ENCODE results near the gene CFAP210.
"Not testable (repeated sequence)": the region's sequence is repeated elsewhere in the genome, so short reads cannot be mapped to it uniquely, and the experiment has no call there.

CFAP210 gene

GRCh38 chr2:169620509-169620908 is 73.7 kb downstream of the CFAP210 start:
- Histone ChIP-seq H3K4me3 (ENCODE audit: low read length) (no peak overlapping the region), H3K27ac (ENCODE audit: low read length) (no peak overlapping the region), H3K27me3 (ENCODE audit: low read depth, low read length) (no peaks in the 10 kb centered on the region), H3K4me1 (ENCODE audit: low read length) (no peaks in the 10 kb centered on the region), H3K79me2 (ENCODE audit: low read length) (peaks cover 29% of the 10 kb centered on the region), H3K9ac (ENCODE audit: low read length) (no peak overlapping the region), H4K20me1 (ENCODE audit: insufficient read depth, low read length) (no peaks in the 10 kb centered on the region), H3K4me2 (ENCODE audit: low read length) (no peak overlapping the region), H3K36me3 (replicated peaks; ENCODE audit: low read depth, low read length) (peaks cover 30% of the 10 kb centered on the region), H3K9me3 (ENCODE audit: insufficient read depth, low read length) (no peaks in the 10 kb centered on the region), H2AFZ (ENCODE audit: low read depth, low read length) (no peak overlapping the region)
- TF ChIP-seq CTCF (IDR thresholded peaks at IDR 0.05; ENCODE audit: low read depth, low read length) (no peak), EZH2phosphoT487 (IDR thresholded peaks at IDR 0.05; ENCODE audit: low read depth) (no peak)

GRCh38 chr2:169619946-169620345 is 74.3 kb downstream of the CFAP210 start:
- Histone ChIP-seq H3K4me1 (ENCODE audit: low read length) (no peaks in the 10 kb centered on the region), H2AFZ (ENCODE audit: low read depth, low read length) (no peak overlapping the region), H3K27ac (ENCODE audit: low read length) (no peak overlapping the region), H3K79me2 (ENCODE audit: low read length) (peaks cover 32% of the 10 kb centered on the region), H3K9me3 (ENCODE audit: insufficient read depth, low read length) (no peaks in the 10 kb centered on the region), H3K36me3 (replicated peaks; ENCODE audit: low read depth, low read length) (peaks cover 33% of the 10 kb centered on the region), H3K4me3 (ENCODE audit: low read length) (no peak overlapping the region), H3K27me3 (ENCODE audit: low read depth, low read length) (no peaks in the 10 kb centered on the region), H3K9ac (ENCODE audit: low read length) (no peak overlapping the region), H3K4me2 (ENCODE audit: low read length) (no peak overlapping the region), H4K20me1 (ENCODE audit: insufficient read depth, low read length) (no peaks in the 10 kb centered on the region)
- no peak for TF ChIP-seq EZH2phosphoT487 (IDR thresholded peaks at IDR 0.05; ENCODE audit: low read depth)
- TF ChIP-seq CTCF (IDR thresholded peaks at IDR 0.05; ENCODE audit: low read depth, low read length) = no peak

- Histone ChIP-seq H3K36me3 (replicated peaks; ENCODE audit: low read depth, low read length) (peaks cover 48% of the 10 kb centered on the region), H3K79me2 (ENCODE audit: low read length) (peaks cover 32% of the 10 kb centered on the region)
- not testable (repeated sequence) for H3K9me3 ChIP-seq (ENCODE audit: insufficient read depth, low read length); H3K9ac ChIP-seq (ENCODE audit: low read length); H4K20me1 ChIP-seq (ENCODE audit: insufficient read depth, low read length); H3K27ac ChIP-seq (ENCODE audit: low read length); H3K4me2 ChIP-seq (ENCODE audit: low read length); H3K27me3 ChIP-seq (ENCODE audit: low read depth, low read length); H3K4me1 ChIP-seq (ENCODE audit: low read length); H3K4me3 ChIP-seq (ENCODE audit: low read length); H2AFZ ChIP-seq (ENCODE audit: low read depth, low read length)
These were observed 78.2 kb downstream of the CFAP210 start for GRCh38 chr2:169615982-169616381.

- H3K36me3 ChIP-seq (replicated peaks; ENCODE audit: low read depth, low read length) = peaks cover 49% of the 10 kb centered on the region
- no peaks in the 10 kb centered on the region for H3K27me3 ChIP-seq (ENCODE audit: low read depth, low read length)
- no peaks in the 10 kb centered on the region for H3K4me1 ChIP-seq (ENCODE audit: low read length)
- H2AFZ ChIP-seq (ENCODE audit: low read depth, low read length) = no peak overlapping the region
- no peak overlapping the region for H3K4me2 ChIP-seq (ENCODE audit: low read length)
- no peaks in the 10 kb centered on the region for H4K20me1 ChIP-seq (ENCODE audit: insufficient read depth, low read length)
- no peaks in the 10 kb centered on the region for H3K9me3 ChIP-seq (ENCODE audit: insufficient read depth, low read length)
- no peak overlapping the region for H3K27ac ChIP-seq (ENCODE audit: low read length)
- H3K9ac ChIP-seq (ENCODE audit: low read length) = no peak overlapping the region
- H3K79me2 ChIP-seq (ENCODE audit: low read length) = peaks cover 17% of the 10 kb centered on the region; the same call in 1 of the 2 replicates
- TF ChIP-seq CTCF (IDR thresholded peaks at IDR 0.05; ENCODE audit: low read depth, low read length) (no peak), EZH2phosphoT487 (IDR thresholded peaks at IDR 0.05; ENCODE audit: low read depth) (no peak)
- H3K4me3 ChIP-seq (ENCODE audit: low read length) = no peak overlapping the region
These were observed 80.3 kb downstream of the CFAP210 start for GRCh38 chr2:169613876-169614275.

GRCh38 chr2:169609264-169609663 is 84.9 kb downstream of the CFAP210 start:
- peaks cover 52% of the 10 kb centered on the region for H3K36me3 ChIP-seq (replicated peaks; ENCODE audit: low read depth, low read length)
- no peak overlapping the region for H3K27ac ChIP-seq (ENCODE audit: low read length)
- no peak overlapping the region for H3K4me2 ChIP-seq (ENCODE audit: low read length)

More at GRCh38 chr2:169609264-169609663, 84.9 kb downstream of the CFAP210 start:
- H3K79me2 ChIP-seq (ENCODE audit: low read length) = 0 out of 2 replicates have a peak, but pooled peaks cover 4% of the 10 kb centered on the region
- H3K9me3 ChIP-seq (ENCODE audit: insufficient read depth, low read length) = no peaks in the 10 kb centered on the region
- H3K4me3 ChIP-seq (ENCODE audit: low read length) = no peak overlapping the region
- TF ChIP-seq EZH2phosphoT487 (IDR thresholded peaks at IDR 0.05; ENCODE audit: low read depth) (no peak), CTCF (IDR thresholded peaks at IDR 0.05; ENCODE audit: low read depth, low read length) (no peak)
- no peaks in the 10 kb centered on the region for H4K20me1 ChIP-seq (ENCODE audit: insufficient read depth, low read length)
- no peak overlapping the region for H2AFZ ChIP-seq (ENCODE audit: low read depth, low read length)
- H3K9ac ChIP-seq (ENCODE audit: low read length) = no peak overlapping the region
- no peaks in the 10 kb centered on the region for H3K4me1 ChIP-seq (ENCODE audit: low read length)
- no peaks in the 10 kb centered on the region for H3K27me3 ChIP-seq (ENCODE audit: low read depth, low read length)
